ENCODE data around the gene ZIC5.

Gene ZIC5

GRCh38 chr13:99967869-99968520 lies 3.6 kb downstream of the ZIC5 start:
- H3K4me2 ChIP-seq (ENCODE audit: low read length): no peak overlapping the region
- no peaks in the 10 kb centered on the region for H3K27me3 ChIP-seq (ENCODE audit: insufficient read depth, low read length)
- H3K4me3 ChIP-seq (ENCODE audit: low read depth, low read length, poor library complexity, severe bottlenecking): no peak overlapping the region
- H2AFZ ChIP-seq (ENCODE audit: low read length): no peak overlapping the region
- H3K9ac ChIP-seq (ENCODE audit: low read length): no peak overlapping the region
- H3K27ac ChIP-seq (ENCODE audit: low read depth, low read length, poor library complexity, severe bottlenecking): no peak overlapping the region
- TF ChIP-seq EZH2 (IDR thresholded peaks at IDR 0.05; ENCODE audit: borderline replicate concordance, low read length) (no peak), CTCF (IDR thresholded peaks at IDR 0.05; ENCODE audit: low read length) (no peak)
- no peaks in the 10 kb centered on the region for H3K79me2 ChIP-seq (ENCODE audit: insufficient read depth, low read length)
- no peaks in the 10 kb centered on the region for H4K20me1 ChIP-seq (ENCODE audit: insufficient read depth, low read length)
- H3K9me3 ChIP-seq (ENCODE audit: low read length): 0 out of 2 replicates have a peak, but pooled peaks cover 2% of the 10 kb centered on the region
- no peaks in the 10 kb centered on the region for H3K4me1 ChIP-seq (ENCODE audit: insufficient read depth, low read length, severe bottlenecking)
- no peaks in the 10 kb centered on the region for H3K36me3 ChIP-seq (ENCODE audit: insufficient read depth, low read length)
- no peaks in the 10 kb centered on the region for H3F3A ChIP-seq (ENCODE audit: insufficient read depth, low read length)
- no peaks in the 10 kb centered on the region for H3K9me2 ChIP-seq (ENCODE audit: low read depth, low read length)

GRCh38 chr13:99967498-99967868 lies 4.1 kb downstream of the ZIC5 start:
- TF ChIP-seq EZH2 (IDR thresholded peaks at IDR 0.05; ENCODE audit: borderline replicate concordance, low read length): no peak
- TF ChIP-seq CTCF (IDR thresholded peaks at IDR 0.05; ENCODE audit: low read length): no peak
- Histone ChIP-seq H4K20me1 (ENCODE audit: insufficient read depth, low read length) (no peaks in the 10 kb centered on the region), H3K4me3 (ENCODE audit: low read depth, low read length, poor library complexity, severe bottlenecking) (no peak overlapping the region), H3K79me2 (ENCODE audit: insufficient read depth, low read length) (no peaks in the 10 kb centered on the region), H3K4me1 (ENCODE audit: insufficient read depth, low read length, severe bottlenecking) (no peaks in the 10 kb centered on the region), H3K9me2 (ENCODE audit: low read depth, low read length) (no peaks in the 10 kb centered on the region), H3K36me3 (ENCODE audit: insufficient read depth, low read length) (no peaks in the 10 kb centered on the region), H2AFZ (ENCODE audit: low read length) (no peak overlapping the region), H3K4me2 (ENCODE audit: low read length) (no peak overlapping the region), H3K27ac (ENCODE audit: low read depth, low read length, poor library complexity, severe bottlenecking) (no peak overlapping the region), H3F3A (ENCODE audit: insufficient read depth, low read length) (no peaks in the 10 kb centered on the region), H3K27me3 (ENCODE audit: insufficient read depth, low read length) (no peaks in the 10 kb centered on the region), H3K9ac (ENCODE audit: low read length) (no peak overlapping the region), H3K9me3 (ENCODE audit: low read length) (0 out of 2 replicates have a peak, but pooled peaks cover 2% of the 10 kb centered on the region)

- no peaks in the 10 kb centered on the region for H3F3A ChIP-seq (ENCODE audit: insufficient read depth, low read length)
Observed at GRCh38 chr13:99966064-99966805, 5.3 kb downstream of the ZIC5 start.

More at GRCh38 chr13:99966064-99966805, 5.3 kb downstream of the ZIC5 start:
- no peak overlapping the region for H3K9ac ChIP-seq (ENCODE audit: low read length)
- no peak overlapping the region for H2AFZ ChIP-seq (ENCODE audit: low read length)
- 0 out of 2 replicates have a peak, but pooled peaks cover 2% of the 10 kb centered on the region for H3K9me3 ChIP-seq (ENCODE audit: low read length)
- H3K4me3 ChIP-seq (ENCODE audit: low read depth, low read length, poor library complexity, severe bottlenecking): no peak overlapping the region
- H3K79me2 ChIP-seq (ENCODE audit: insufficient read depth, low read length): no peaks in the 10 kb centered on the region
- no peaks in the 10 kb centered on the region for H3K36me3 ChIP-seq (ENCODE audit: insufficient read depth, low read length)
- H3K4me1 ChIP-seq (ENCODE audit: insufficient read depth, low read length, severe bottlenecking): no peaks in the 10 kb centered on the region
- no peaks in the 10 kb centered on the region for H4K20me1 ChIP-seq (ENCODE audit: insufficient read depth, low read length)
- H3K4me2 ChIP-seq (ENCODE audit: low read length): no peak overlapping the region
- no peaks in the 10 kb centered on the region for H3K27me3 ChIP-seq (ENCODE audit: insufficient read depth, low read length)
- TF ChIP-seq EZH2 (IDR thresholded peaks at IDR 0.05; ENCODE audit: borderline replicate concordance, low read length) (no peak), CTCF (IDR thresholded peaks at IDR 0.05; ENCODE audit: low read length) (no peak)
- no peak overlapping the region for H3K27ac ChIP-seq (ENCODE audit: low read depth, low read length, poor library complexity, severe bottlenecking)
- H3K9me2 ChIP-seq (ENCODE audit: low read depth, low read length): no peaks in the 10 kb centered on the region

Data from OCI-LY1 (cell line).